Uterus (tissue), 2 donors: Measurements from ENCODE around the gene STX4.

Experiments
- CTCF ChIP-seq, 4 experiments: fragments of 200-600 bp in 2 of 4; fragments of 450-650 bp in 2 of 4; sonication (generic) in 2 of 4; IDR thresholded peaks; one replicate each; pipeline ENCODE4 v1.5.1; 2016 to 2019; ENCODE audit warnings: antibody characterized with exemption in 4 of 4, mild to moderate bottlenecking in 2 of 4, moderate library complexity in 1 of 4
- POLR2A ChIP-seq, 2 donors: fragments of 450-650 bp; IDR thresholded peaks; one replicate each; pipeline ENCODE4 v1.6.1; 2016; ENCODE audit warnings: antibody characterized with exemption in 2 of 2, mild to moderate bottlenecking in 1 of 2, moderate library complexity in 1 of 2

GRCh38 chr16:31031276-31031675, 2.1 kb upstream of the STX4 start:
- no peak for TF ChIP-seq CTCF (IDR thresholded peaks at IDR 0.05)
- TF ChIP-seq POLR2A (IDR thresholded peaks at IDR 0.05): no peak
